Natural killer cell (primary cell): ENCODE results near the gene ENTPD8. TPM values are rescaled to one million over a fixed set of nuclear protein-coding genes. Genes with fewer than 3 reads are reported as not detected.
A peak's percentile ranks its signal among the peaks of the same experiment; 100 is the strongest.

ENCODE experiments used
- ATAC-seq, 3 donors: fragments of 150-1000 bp in 2 of 3; fragments of 200-7000 bp in 1 of 3; cut with Tn5 transposase; 1 replicate in 1 of 3; 2 replicates in 2 of 3; pipeline ENCODE4 v1.10.0; 2021; ENCODE audit warnings: mild to moderate bottlenecking in 2 of 3, moderate library complexity in 2 of 3
- DNase-seq, 2 donors: peaks; one replicate each; pipeline versions ENCODE4 v3.0.0 to v3.0.0-alpha.2; 2013 to 2021; ENCODE audit warnings: mixed read lengths in 1 of 2
- H3K27ac ChIP-seq: one replicate; pipeline ENCODE4 v1.5.1; 2013; ENCODE audit warnings: mild to moderate bottlenecking, low read length
- H3K27me3 ChIP-seq: one replicate; pipeline ENCODE4 v1.6.1; 2013; ENCODE audit warnings: low read length; ENCODE audit not compliant: control insufficient read depth, insufficient read depth
- H3K36me3 ChIP-seq: one replicate; pipeline ENCODE4 v1.6.1; 2013; ENCODE audit warnings: low read length; ENCODE audit not compliant: control insufficient read depth, insufficient read depth
- H3K4me1 ChIP-seq: one replicate; pipeline ENCODE4 v1.6.1; 2013; ENCODE audit warnings: low read length; ENCODE audit not compliant: control insufficient read depth, insufficient read depth
- H3K4me3 ChIP-seq: one replicate; pipeline ENCODE4 v1.5.1; 2013; ENCODE audit warnings: low read length
- H3K9me3 ChIP-seq: one replicate; pipeline ENCODE4 v1.6.1; 2013; ENCODE audit warnings: low read length; ENCODE audit not compliant: control insufficient read depth, insufficient read depth
- H3K27ac Mint-ChIP-seq, 2 donors: one replicate each; pipeline ENCODE4 v1.8.0; 2022; ENCODE audit warnings: mild to moderate bottlenecking in 2 of 2, mixed read lengths in 2 of 2, moderate library complexity in 1 of 2
- H3K27me3 Mint-ChIP-seq, 2 donors: one replicate each; pipeline ENCODE4 v1.8.0; 2022; ENCODE audit warnings: low read depth in 2 of 2, mixed read lengths in 2 of 2
- H3K36me3 Mint-ChIP-seq: one replicate; pipeline ENCODE4 v1.8.0; 2022; ENCODE audit warnings: mixed read lengths
- H3K4me1 Mint-ChIP-seq, 2 donors: one replicate each; pipeline ENCODE4 v1.8.0; 2022; ENCODE audit warnings: mixed read lengths in 2 of 2
- H3K4me3 Mint-ChIP-seq: one replicate; pipeline ENCODE4 v1.8.0; 2022; ENCODE audit warnings: mild to moderate bottlenecking, moderate library complexity, mixed read lengths
- H3K9me3 Mint-ChIP-seq, 2 donors: one replicate each; pipeline ENCODE4 v1.8.0; 2022; ENCODE audit warnings: mixed read lengths in 2 of 2
- CTCF ChIP-seq: fragments of 200-600 bp; IDR thresholded peaks from one replicate; pipeline ENCODE4 v1.8.0; 2022; ENCODE audit warnings: antibody characterized with exemption
- WGBS: methylation state at CpG from one replicate; pipeline ENCODE4 v1.1.7; 2013; ENCODE audit warnings: missing lambda C conversion rate; ENCODE audit not compliant: insufficient coverage; 5-methylcytosine and 5-hydroxymethylcytosine counted together
- intact Hi-C: fragments of 100-400 bp; cut with micrococcal nuclease; formaldehyde crosslinking; loops from one replicate; pipeline ENCODE4 v1.14.2; 2022
- total RNA-seq, 4 donors: library from RNA; stranded (reverse); fragments of 120-200 nt in 1 of 4; gene quantifications; one replicate each; pipeline versions ENCODE4 v1.2.3 to v1.2.4, GENCODE V29; 2013 to 2022

The ENTPD8 gene
- total RNA-seq, 3 donors from 2014 or later (not counting 1 experiment from before 2014, with no cell fraction given): not detected

- Histone ChIP-seq H3K9me3 (no peaks in the 10 kb centered on the region), H3K27me3 (no peaks in the 10 kb centered on the region), H3K4me3 (no peak overlapping the region), H3K36me3 (no peaks in the 10 kb centered on the region), H3K4me1 (peaks cover 23% of the 10 kb centered on the region), H3K27ac (no peak overlapping the region)
- no peaks in the 10 kb centered on the region for H3K36me3 Mint-ChIP-seq
- peak overlapping the region; percentile 36 to 83 for H3K27ac Mint-ChIP-seq
- DNase-seq (peak in 1 of 2 donors; percentile 35), ATAC-seq (peak; percentile 41 to 76 (median 53))
- peaks cover 0 to 36% of the 10 kb centered on the region in 2 donors for H3K4me1 Mint-ChIP-seq
- TF ChIP-seq CTCF: no peak
- H3K27me3 Mint-ChIP-seq: no peaks in the 10 kb centered on the region
- H3K4me3 Mint-ChIP-seq: no peak overlapping the region
- no peaks in the 10 kb centered on the region for H3K9me3 Mint-ChIP-seq
- WGBS: 81% methylated on average over 42 of the region's 42 CpGs
- intact Hi-C loops: no loop called here
These were observed 50.4 kb downstream of the ENTPD8 start for GRCh38 chr9:137390553-137391410.

GRCh38 chr9:137389428-137389746 lies 51.8 kb downstream of the ENTPD8 start:
- ATAC-seq: no peak
- Histone ChIP-seq H3K9me3 (no peaks in the 10 kb centered on the region), H3K36me3 (no peaks in the 10 kb centered on the region), H3K27me3 (no peaks in the 10 kb centered on the region), H3K4me1 (peaks cover 23% of the 10 kb centered on the region), H3K27ac (no peak overlapping the region), H3K4me3 (no peak overlapping the region)
- Mint-ChIP-seq H3K36me3 (no peaks in the 10 kb centered on the region), H3K27ac (peak overlapping the region in 1 of 2 donors; percentile 97), H3K27me3 (no peaks in the 10 kb centered on the region), H3K4me3 (no peak overlapping the region), H3K9me3 (no peaks in the 10 kb centered on the region), H3K4me1 (peaks cover 0 to 36% of the 10 kb centered on the region in 2 donors)
- intact Hi-C loops: no loop called here
- DNase-seq: no peak
- 96% methylated on average over 13 of the region's 13 CpGs for WGBS
- no peak for TF ChIP-seq CTCF

- Mint-ChIP-seq H3K4me1 (peaks cover 0 to 35% of the 10 kb centered on the region in 2 donors), H3K4me3 (no peak overlapping the region), H3K27ac (peak overlapping the region in 1 of 2 donors; percentile 97), H3K36me3 (no peaks in the 10 kb centered on the region), H3K27me3 (no peaks in the 10 kb centered on the region), H3K9me3 (no peaks in the 10 kb centered on the region)
- Histone ChIP-seq H3K4me3 (no peak overlapping the region), H3K4me1 (peaks cover 23% of the 10 kb centered on the region), H3K27me3 (no peaks in the 10 kb centered on the region), H3K36me3 (no peaks in the 10 kb centered on the region), H3K27ac (no peak overlapping the region), H3K9me3 (no peaks in the 10 kb centered on the region)
- intact Hi-C loops: no loop called here
- TF ChIP-seq CTCF: no peak
- WGBS: 94% methylated on average over 47 of the region's 47 CpGs
- DNase-seq (no peak), ATAC-seq (no peak)
These were observed 52.3 kb downstream of the ENTPD8 start for GRCh38 chr9:137388589-137389427.
